HAP-1 (cell line): ENCODE measurements around the gene PKN2.
A peak's percentile ranks its signal among the peaks of the same experiment; 100 is the strongest.

Experiments
- DNase-seq, 2 experiments: peaks; one replicate each; pipeline ENCODE4 v3.0.0-alpha.2; 2016 to 2020; ENCODE audit warnings: low spot score in 2 of 2
- H3K27me3 ChIP-seq: fragments of 250-450 bp; sonication (Bioruptor Pico); 2 replicates; pipeline ENCODE4 v1.5.1; 2020; ENCODE audit warnings: low read depth, mild to moderate bottlenecking, moderate library complexity
- H3K36me3 ChIP-seq: fragments of 250-450 bp; sonication (Bioruptor Pico); replicated peaks from 2 replicates; pipeline ENCODE4 v1.5.1; 2020; ENCODE audit warnings: mild to moderate bottlenecking
- H3K4me1 ChIP-seq: fragments of 250-450 bp; sonication (Bioruptor Pico); 2 replicates; pipeline ENCODE4 v1.5.1; 2020; ENCODE audit warnings: mild to moderate bottlenecking
- H3K4me3 ChIP-seq: fragments of 250-450 bp; sonication (Bioruptor Pico); 2 replicates; pipeline ENCODE4 v1.5.1; 2020; ENCODE audit warnings: mild to moderate bottlenecking, moderate library complexity
- H3K9me3 ChIP-seq: fragments of 250-450 bp; sonication (Bioruptor Pico); 2 replicates; pipeline ENCODE4 v1.5.1; 2020; ENCODE audit warnings: mild to moderate bottlenecking, moderate library complexity
- in situ Hi-C: fragments of 300-500 bp; cut with MboI; formaldehyde crosslinking; loops from 3 replicates; pipeline ENCODE4 v1.14.3; 2020; ENCODE audit warnings: low sequenced_read_pairs, inconsistent platforms, mixed read lengths

The PKN2 gene

GRCh38 chr1:88683541-88684481 lies at the start of gene PKN2:
TSS of gene PKN2 (plus strand) at chr1:88684273. CDS start at chr1:88684581, 308 bp downstream.
- H3K9me3 ChIP-seq, result no peaks in the 10 kb centered on the region
- H3K36me3 ChIP-seq, result no peaks in the 10 kb centered on the region
- no peaks in the 10 kb centered on the region for H3K27me3 ChIP-seq
- H3K4me1 ChIP-seq, result peaks cover 18% of the 10 kb centered on the region
- DNase-seq, result peak; percentile 97 to 98
- peak within 1 kb of the TSS; percentile 95 for H3K4me3 ChIP-seq
- in situ Hi-C loops, result no loop called here

GRCh38 chr1:88634538-88634937 lies 49.5 kb upstream of the PKN2 start:
- H3K36me3 ChIP-seq, result no peaks in the 10 kb centered on the region
- no peaks in the 10 kb centered on the region for H3K9me3 ChIP-seq
- H3K4me1 ChIP-seq, result no peaks in the 10 kb centered on the region
- H3K27me3 ChIP-seq, result no peaks in the 10 kb centered on the region
- DNase-seq, result no peak
- in situ Hi-C loops, result no loop called here
- no peak overlapping the region for H3K4me3 ChIP-seq

- no peaks in the 10 kb centered on the region for H3K27me3 ChIP-seq
- no peak for DNase-seq
- in situ Hi-C loops, result no loop called here
- no peaks in the 10 kb centered on the region for H3K4me1 ChIP-seq
- H3K9me3 ChIP-seq, result no peaks in the 10 kb centered on the region
- H3K4me3 ChIP-seq, result no peak overlapping the region
- no peaks in the 10 kb centered on the region for H3K36me3 ChIP-seq
These were observed 44.0 kb upstream of the PKN2 start for GRCh38 chr1:88640060-88640459.

- peaks cover 10% of the 10 kb centered on the region for H3K4me1 ChIP-seq
These were observed 38.2 kb upstream of the PKN2 start for GRCh38 chr1:88645886-88646285.

GRCh38 chr1:88646476-88647248 lies 37.4 kb upstream of the PKN2 start:
- DNase-seq, result no peak
- Histone ChIP-seq H3K27me3 (no peaks in the 10 kb centered on the region), H3K36me3 (no peaks in the 10 kb centered on the region), H3K9me3 (no peaks in the 10 kb centered on the region), H3K4me3 (no peak overlapping the region), H3K4me1 (peaks cover 12% of the 10 kb centered on the region)
- in situ Hi-C loops, result no loop called here

More at GRCh38 chr1:88645886-88646285, 38.2 kb upstream of the PKN2 start:
- no peak for DNase-seq
- H3K4me3 ChIP-seq, result no peak overlapping the region
- in situ Hi-C loops, result no loop called here
- no peaks in the 10 kb centered on the region for H3K9me3 ChIP-seq
- H3K36me3 ChIP-seq, result no peaks in the 10 kb centered on the region
- no peaks in the 10 kb centered on the region for H3K27me3 ChIP-seq

GRCh38 chr1:88647249-88647645 lies 36.8 kb upstream of the PKN2 start:
- Histone ChIP-seq H3K4me3 (no peak overlapping the region), H3K9me3 (no peaks in the 10 kb centered on the region), H3K27me3 (no peaks in the 10 kb centered on the region), H3K4me1 (peaks cover 12% of the 10 kb centered on the region), H3K36me3 (no peaks in the 10 kb centered on the region)
- no peak for DNase-seq
- in situ Hi-C loops, result no loop called here

GRCh38 chr1:88647749-88648415 lies 36.2 kb upstream of the PKN2 start:
- no peak for DNase-seq
- Histone ChIP-seq H3K9me3 (no peaks in the 10 kb centered on the region), H3K4me1 (peaks cover 12% of the 10 kb centered on the region), H3K27me3 (no peaks in the 10 kb centered on the region), H3K36me3 (no peaks in the 10 kb centered on the region), H3K4me3 (no peak overlapping the region)
- in situ Hi-C loops, result no loop called here

- Histone ChIP-seq H3K27me3 (no peaks in the 10 kb centered on the region), H3K4me1 (peaks cover 12% of the 10 kb centered on the region), H3K9me3 (no peaks in the 10 kb centered on the region), H3K4me3 (no peak overlapping the region), H3K36me3 (no peaks in the 10 kb centered on the region)
- in situ Hi-C loops, result no loop called here
- no peak for DNase-seq
These were observed 35.4 kb upstream of the PKN2 start for GRCh38 chr1:88648706-88649105.

- Histone ChIP-seq H3K4me1 (peaks cover 12% of the 10 kb centered on the region), H3K36me3 (no peaks in the 10 kb centered on the region), H3K4me3 (no peak overlapping the region), H3K9me3 (no peaks in the 10 kb centered on the region), H3K27me3 (no peaks in the 10 kb centered on the region)
- in situ Hi-C loops, result no loop called here
- peak; percentile 26 to 75 for DNase-seq
These were observed 34.1 kb upstream of the PKN2 start for GRCh38 chr1:88649932-88650331.

- Histone ChIP-seq H3K4me3 (no peak overlapping the region), H3K27me3 (no peaks in the 10 kb centered on the region), H3K36me3 (no peaks in the 10 kb centered on the region), H3K9me3 (no peaks in the 10 kb centered on the region), H3K4me1 (peaks cover 12% of the 10 kb centered on the region)
- no peak for DNase-seq
- in situ Hi-C loops, result no loop called here
These were observed 33.2 kb upstream of the PKN2 start for GRCh38 chr1:88650676-88651418.

GRCh38 chr1:88655140-88655539 lies 28.9 kb upstream of the PKN2 start:
- Histone ChIP-seq H3K27me3 (no peaks in the 10 kb centered on the region), H3K4me3 (no peak overlapping the region), H3K9me3 (no peaks in the 10 kb centered on the region), H3K36me3 (no peaks in the 10 kb centered on the region), H3K4me1 (peaks cover 6% of the 10 kb centered on the region)
- in situ Hi-C loops, result no loop called here
- no peak for DNase-seq

- H3K4me3 ChIP-seq, result no peak overlapping the region
- 0 out of 2 replicates have a peak, but pooled peaks cover 2% of the 10 kb centered on the region for H3K4me1 ChIP-seq
- H3K27me3 ChIP-seq, result no peaks in the 10 kb centered on the region
- H3K36me3 ChIP-seq, result no peaks in the 10 kb centered on the region
- peak in 1 of 2 experiments; percentile 28 for DNase-seq
- in situ Hi-C loops, result no loop called here
- no peaks in the 10 kb centered on the region for H3K9me3 ChIP-seq
These were observed 28.3 kb upstream of the PKN2 start for GRCh38 chr1:88655685-88656299.

- in situ Hi-C loops, result no loop called here
- Histone ChIP-seq H3K9me3 (no peaks in the 10 kb centered on the region), H3K27me3 (no peaks in the 10 kb centered on the region), H3K36me3 (no peaks in the 10 kb centered on the region), H3K4me1 (no peaks in the 10 kb centered on the region), H3K4me3 (no peak overlapping the region)
- no peak for DNase-seq
These were observed 25.7 kb upstream of the PKN2 start for GRCh38 chr1:88658419-88658818.
